Daoy (cell line): ENCODE data around the gene MFSD1. TPM values are rescaled to one million over a fixed set of nuclear protein-coding genes. Genes with fewer than 3 reads are reported as not detected.

Source experiments
- DNase-seq: peaks from one replicate; pipeline ENCODE4 v3.0.0-alpha.2; 2015; ENCODE audit warnings: low read depth
- total RNA-seq: library from RNA; depleted of rRNA; stranded (reverse); fragments of >200 nt; shearing (Covaris generic); gene quantifications from 2 replicates; pipeline ENCODE4 v1.2.3, GENCODE V29; 2014; rRNA removed

Gene MFSD1, protein sequence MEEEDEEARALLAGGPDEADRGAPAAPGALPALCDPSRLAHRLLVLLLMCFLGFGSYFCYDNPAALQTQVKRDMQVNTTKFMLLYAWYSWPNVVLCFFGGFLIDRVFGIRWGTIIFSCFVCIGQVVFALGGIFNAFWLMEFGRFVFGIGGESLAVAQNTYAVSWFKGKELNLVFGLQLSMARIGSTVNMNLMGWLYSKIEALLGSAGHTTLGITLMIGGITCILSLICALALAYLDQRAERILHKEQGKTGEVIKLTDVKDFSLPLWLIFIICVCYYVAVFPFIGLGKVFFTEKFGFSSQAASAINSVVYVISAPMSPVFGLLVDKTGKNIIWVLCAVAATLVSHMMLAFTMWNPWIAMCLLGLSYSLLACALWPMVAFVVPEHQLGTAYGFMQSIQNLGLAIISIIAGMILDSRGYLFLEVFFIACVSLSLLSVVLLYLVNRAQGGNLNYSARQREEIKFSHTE
- 73.3 and 90.1 TPM in 2 replicates for total RNA-seq

DNA sequence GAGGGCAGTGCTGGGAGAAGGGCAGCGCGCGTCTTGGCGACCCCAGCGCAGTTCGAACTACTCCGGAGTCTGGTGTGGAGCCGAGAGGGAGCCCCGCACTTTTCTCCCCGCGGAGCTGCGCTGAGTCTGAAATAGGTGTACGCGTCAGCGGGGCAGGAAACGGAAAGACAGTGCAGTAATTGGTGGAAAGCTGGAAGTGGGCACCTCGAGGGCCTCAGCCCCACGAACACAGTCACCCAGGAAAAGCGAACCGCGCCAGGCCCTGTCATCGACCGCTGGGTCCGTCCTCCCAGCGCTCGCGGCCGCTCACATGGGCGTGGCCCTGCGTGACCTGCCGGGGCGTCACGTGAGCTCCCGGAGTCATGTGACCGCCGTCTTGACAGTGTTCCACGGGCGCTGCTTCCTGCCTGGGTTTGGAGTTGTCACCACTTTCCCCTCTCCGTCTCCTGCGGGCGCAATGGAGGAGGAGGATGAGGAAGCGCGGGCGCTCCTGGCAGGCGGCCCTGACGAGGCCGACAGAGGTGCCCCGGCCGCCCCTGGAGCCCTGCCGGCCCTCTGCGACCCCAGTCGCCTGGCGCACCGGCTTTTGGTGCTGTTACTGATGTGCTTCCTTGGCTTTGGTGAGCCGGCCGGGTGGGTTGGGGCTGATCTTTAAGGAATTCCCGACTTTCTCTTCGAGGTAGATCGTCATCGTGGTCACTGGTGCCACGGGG, at the start of gene MFSD1:
MFSD1 (plus strand) TSS at position 359 of the 713 bp plus-strand sequence; CDS start at position 458, 99 bp downstream.
- peak; percentile 96 for DNase-seq

DNA sequence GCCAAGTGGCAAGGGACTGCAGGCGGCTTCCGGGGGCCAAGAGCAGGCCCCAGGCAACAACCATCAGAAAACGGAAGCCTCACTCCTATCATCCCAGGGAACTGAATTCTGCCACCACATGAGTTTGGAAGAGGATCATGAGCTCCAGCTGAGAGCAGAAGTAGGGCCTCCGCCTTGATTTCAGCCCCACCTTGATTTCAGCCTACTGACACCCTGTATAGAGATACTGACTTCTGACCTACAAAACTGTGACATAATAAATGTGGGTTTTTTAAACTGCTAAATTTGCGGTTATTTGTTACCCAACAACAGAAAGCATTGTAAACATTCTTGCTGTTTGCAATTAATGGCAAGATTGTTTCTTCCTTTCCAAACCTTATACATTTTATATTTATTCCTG, 48.0 kb upstream of the MFSD1 start:
- DNase-seq: no peak

DNA sequence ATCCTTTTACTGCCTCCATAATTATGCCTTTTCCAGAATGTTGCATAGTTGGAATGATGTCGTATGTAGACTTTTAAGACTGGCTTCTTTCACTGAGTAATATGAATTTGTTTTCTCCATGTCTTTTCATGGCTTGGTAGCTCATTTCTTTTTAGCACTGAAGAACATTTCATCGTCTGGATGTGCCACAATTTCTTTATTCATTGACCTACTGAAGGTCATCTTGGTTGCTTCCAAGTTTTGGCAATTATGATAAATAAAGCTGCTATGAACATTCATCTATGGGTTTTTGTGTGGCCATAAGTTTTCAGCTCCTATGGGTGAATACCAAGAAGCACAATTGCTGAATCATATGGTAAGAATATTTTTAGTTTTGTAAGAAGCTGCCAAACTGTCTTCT, 46.4 kb upstream of the MFSD1 start:
- no peak for DNase-seq

DNA sequence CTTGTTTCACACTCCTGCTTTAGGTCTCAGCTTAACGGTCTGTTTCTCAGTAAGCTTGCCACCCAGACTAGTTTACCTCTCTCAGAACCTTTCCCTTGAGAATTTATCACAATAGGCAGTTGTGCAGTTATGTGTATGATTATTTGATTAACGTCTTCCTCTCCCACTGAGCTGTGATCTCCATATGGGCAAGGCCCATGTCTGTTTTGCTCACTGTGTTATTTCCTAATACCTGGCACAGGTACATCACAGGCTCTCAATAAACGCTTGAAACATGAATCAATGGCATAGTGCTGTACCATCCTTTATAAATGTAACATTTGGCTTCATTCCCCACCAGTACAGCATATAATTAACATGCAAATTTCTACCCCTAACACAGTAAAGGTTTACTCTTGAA, 40.5 kb upstream of the MFSD1 start:
- DNase-seq: no peak

DNA sequence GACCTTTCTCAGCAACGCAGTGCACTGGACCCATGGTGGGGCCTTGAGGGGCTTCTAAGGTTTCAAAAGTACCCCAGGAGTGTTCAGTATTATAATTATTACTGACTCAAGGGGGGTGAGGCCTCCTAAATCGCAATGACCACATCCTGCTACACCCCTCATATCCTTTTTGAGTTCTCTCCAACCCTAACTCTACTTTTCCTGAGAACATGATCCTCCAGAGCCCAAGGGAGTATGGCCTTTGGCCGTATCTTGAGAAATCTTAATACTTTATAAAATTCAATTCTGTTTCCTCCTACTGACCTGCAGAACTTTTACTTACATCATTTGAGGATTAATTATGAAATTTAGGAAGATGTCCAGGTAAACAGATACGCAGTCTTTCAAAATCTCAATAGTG, 39.2 kb upstream of the MFSD1 start:
- no peak for DNase-seq

DNA sequence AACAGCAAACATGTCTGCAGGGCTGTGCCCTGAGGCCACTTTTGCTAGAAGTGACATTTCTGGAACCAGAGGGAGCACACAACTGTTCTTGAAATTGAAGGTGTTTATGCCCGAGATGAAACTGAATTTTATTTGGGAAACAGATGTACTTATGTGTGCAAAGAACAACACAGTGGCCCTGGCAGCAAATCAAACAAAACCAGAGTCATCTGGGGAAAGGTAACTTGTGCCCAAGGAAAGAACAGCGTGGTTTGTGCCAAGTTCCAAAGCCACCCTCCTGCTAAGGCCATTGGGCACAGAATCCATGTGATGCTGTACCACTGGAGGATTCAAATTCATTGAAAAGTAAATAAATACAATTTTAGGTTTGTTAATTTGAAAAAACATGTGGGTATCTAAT, 38.4 kb upstream of the MFSD1 start:
- no peak for DNase-seq

DNA sequence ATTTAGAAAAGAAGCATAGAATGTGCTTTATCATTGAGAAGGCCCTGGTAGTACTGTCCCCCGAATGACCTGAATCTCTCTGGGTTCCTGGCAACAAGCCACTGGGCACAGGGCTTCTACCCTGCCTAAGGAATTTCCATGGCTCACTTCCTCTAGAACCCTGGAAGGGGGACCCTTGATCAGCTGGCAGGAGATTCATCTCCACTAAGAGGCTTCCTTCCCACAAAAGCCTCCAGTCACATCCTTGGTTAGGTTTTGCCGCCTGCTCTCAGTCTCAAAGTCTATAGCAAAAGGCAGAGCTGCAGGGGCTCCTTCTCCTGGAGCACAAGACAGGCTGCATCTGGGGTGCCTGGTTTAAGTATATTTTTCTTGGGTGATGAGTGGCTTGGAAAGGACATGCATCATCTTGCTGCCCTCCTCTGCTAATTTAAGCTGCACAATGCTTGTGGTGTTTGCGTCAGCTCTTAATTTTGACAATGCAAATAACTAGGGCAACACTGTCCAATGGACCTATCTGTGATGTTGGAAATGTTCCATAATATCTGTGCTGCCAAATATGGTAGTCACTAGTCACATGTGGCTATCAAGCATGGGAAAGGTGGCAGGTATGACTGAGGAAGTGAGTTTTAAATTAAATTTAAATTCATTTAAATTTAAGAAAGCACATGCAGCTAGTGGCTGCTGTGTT, 36.2 kb upstream of the MFSD1 start:
- DNase-seq: peak; percentile 58

DNA sequence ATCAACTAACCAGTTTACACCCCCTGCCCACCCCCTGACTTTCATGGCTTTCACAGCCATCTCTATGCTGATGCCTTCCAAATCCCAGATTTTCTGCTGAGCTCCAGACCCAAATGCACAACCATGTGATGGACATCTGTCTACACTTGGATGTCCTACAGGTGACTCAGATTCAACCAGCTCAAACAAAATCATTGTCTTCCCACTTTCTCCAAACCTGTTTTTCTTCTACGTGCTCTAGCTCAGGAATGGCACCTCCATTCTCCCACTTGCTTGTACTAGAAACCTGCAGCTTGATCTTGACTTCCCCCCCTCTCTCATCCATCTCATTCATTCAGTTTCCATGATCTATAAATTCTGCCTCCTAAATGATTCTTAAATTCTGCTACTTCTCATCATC, 35.5 kb upstream of the MFSD1 start:
- DNase-seq: no peak

DNA sequence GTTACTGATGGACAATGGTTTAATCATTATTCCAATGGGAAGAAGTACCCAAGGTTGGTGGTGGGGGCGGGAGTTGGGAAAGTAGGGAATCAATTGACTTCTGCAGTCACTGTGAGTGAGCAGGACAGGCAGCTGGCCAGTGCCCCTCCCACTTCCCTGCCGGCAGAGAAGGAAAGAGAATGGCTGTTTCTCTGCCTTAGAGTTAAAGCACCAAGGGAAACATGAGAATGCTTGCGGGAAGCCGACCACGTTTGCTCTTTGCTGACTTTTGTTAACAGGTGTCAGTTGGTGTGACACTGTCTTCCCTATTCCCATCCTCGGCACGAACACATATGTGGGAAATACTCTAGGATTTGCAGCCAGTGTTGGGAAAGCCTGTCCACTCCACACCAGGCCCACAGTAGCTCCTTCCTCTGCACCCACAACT, 33.5 kb upstream of the MFSD1 start:
- peak; percentile 75 for DNase-seq

DNA sequence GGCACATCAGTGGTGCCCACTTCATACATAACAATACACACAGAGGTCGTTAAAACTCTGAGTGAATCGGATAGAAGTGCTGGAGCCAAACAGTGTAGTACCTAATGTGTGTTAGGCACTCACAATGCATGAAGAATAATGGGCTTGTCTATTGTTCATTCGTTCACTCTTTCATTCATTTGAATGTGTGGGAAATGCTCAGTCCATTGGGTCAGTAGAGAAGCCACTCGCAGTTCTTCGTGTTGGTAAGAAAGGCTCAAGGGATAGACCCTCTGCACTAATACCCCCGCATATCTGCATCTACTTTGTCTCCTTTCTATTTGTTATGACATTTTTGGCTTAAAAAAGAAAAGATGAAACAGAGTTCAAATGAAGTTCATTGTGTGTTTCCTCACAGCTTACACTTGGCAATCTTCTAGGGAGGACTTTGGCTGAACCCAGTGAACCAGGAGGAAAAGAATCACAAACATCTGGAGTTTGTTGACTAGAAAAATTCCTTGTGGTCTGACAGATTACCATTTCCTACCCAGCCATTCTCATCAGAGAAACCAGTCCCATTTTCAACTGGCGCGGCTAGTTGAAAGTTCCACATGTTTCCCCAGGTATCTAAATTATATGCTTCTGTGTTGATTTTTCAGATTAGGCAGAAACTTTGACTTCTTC, 32.8 kb upstream of the MFSD1 start:
- DNase-seq: peak; percentile 83

DNA sequence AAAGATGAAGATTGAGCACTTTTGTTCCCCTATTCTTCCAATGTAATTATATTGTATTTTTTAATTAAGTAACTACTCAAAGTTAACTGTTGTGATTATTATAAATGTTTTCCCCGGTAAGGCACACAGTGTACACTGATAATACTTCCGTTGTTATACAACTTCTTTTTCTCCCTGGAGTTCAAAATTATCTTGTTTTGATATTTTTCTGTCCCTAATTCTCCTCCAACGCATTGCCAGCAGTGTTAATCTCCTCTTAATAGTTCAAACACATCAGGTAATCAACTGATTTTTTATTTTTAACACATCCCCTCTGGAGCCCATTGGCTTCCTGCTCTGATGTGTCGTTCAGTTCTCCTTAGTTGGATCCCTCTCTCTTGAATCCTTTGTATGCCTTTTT, 32.3 kb upstream of the MFSD1 start:
- peak; percentile 17 for DNase-seq

DNA sequence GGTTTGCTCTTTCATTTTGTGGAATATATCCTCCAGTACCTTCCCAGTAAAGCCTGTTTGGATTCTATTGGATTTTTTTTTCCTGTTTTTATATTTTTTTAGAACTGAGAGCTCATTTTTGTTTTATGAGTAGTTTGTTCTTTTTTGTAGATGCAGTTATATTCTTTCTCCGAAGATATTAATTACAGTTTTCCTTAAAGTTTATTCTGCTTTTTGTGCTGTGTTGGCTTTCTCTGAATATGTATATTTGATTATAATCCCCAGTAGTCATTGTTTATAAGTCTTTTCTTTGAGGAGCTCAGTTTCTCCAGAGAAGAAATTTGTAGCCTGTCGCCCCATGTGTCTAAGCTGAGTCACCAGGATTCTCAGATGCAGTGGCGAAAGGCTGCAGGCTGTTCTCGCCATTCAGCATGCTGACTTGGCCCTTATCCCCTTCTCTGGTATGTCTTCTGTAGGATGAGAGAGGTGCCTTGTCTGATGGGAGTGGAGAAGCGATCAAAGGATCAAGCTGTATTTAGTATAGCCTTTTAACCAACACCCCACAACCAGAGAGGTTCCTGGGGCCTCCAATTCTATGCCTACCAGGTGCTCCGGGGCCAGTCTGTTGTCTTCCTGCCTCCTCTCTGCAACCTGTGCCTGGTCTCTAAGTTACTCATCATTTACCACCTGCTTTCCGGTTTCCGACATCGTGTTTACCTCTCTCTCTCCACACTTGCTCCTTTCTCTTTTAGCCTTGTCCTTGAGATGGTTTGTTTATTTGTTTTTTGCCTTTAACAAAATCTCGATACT, 31.7 kb upstream of the MFSD1 start:
- DNase-seq: peak; percentile 75

DNA sequence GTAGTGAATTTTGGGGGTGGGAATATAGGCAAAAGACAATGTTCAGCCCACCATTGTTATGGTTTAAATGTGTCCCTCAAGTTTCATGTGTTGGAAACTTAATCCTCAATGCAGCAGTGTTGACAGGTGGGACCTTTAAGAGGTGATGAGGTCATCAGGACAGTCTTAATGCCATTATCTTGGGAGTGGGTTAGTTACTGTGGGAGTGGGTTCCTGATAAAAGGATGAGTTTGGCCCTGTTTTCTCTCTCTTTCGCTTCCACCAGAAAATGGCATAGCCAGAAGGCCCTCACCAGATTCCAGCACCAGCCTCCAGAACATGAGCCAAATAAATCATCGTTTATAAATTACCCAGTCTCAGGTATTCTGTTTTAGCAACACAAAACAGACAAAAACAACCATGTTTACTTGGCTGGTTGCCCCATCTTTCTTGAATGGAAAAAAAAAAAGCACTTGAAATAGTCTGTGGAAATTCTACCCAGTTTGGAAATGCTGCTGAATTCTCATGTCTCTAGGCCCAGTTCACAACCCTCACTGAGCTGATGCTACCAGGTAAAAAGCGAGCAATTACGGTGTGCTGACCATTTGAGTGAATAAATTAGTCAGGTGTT, 31.0 kb upstream of the MFSD1 start:
- DNase-seq: no peak

DNA sequence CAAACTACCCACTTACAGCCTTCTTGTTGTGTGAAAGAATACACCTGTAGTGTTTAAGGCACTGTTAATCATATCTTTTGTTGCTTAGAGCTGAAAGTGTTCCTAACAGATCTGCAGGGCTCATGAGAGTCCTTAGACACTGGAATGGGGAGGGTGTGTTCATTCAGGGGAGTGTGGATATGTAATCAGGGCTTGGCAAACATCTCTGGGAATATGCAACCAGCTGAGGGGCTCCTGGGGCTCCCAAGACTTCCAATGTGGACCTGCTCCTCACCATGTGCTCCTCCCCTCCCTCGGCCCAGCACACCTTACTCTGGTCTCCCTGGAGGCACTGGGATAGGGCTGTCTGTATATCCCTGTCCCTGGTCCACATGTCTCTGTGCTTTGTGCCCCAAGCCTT, 30.3 kb upstream of the MFSD1 start:
- no peak for DNase-seq

DNA sequence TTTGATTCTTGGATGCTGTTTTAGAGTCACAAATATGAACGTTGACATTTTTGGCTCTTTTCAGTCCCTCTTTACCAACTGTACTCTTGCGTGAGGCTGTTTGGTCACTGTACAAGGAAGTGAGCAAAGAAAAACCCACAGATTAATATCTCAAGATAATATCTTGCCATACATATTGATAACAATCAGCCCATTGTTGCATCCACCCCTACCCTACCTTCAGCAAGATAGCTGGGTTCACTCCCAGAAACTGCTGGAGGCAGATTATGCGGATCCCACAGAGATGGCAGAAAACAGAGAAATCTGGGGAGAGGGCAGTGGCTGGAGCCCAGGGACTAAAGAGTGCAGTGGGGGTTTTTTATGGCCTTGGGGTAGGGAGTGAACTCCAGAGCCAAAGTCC, 29.9 kb upstream of the MFSD1 start:
- DNase-seq: no peak

DNA sequence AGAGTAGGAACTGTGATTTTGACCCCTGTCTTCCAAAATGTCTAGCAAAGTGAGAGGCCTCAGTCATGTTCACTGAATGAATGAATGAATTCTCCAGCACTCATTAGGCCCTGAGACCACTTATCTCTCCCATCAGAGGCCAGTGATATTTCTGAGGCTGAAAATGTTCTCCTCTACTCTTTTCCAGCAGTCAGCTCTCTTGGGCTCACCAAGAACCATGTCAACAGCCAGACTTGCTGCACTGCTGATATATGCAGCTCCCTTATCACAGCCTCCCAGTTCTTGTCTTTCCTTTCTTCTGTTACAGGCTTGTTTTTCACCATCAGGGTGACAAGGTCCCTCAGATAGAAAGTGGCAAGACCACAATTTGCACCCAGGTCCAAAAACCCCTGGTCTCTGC, 28.7 kb upstream of the MFSD1 start:
- DNase-seq: no peak

DNA sequence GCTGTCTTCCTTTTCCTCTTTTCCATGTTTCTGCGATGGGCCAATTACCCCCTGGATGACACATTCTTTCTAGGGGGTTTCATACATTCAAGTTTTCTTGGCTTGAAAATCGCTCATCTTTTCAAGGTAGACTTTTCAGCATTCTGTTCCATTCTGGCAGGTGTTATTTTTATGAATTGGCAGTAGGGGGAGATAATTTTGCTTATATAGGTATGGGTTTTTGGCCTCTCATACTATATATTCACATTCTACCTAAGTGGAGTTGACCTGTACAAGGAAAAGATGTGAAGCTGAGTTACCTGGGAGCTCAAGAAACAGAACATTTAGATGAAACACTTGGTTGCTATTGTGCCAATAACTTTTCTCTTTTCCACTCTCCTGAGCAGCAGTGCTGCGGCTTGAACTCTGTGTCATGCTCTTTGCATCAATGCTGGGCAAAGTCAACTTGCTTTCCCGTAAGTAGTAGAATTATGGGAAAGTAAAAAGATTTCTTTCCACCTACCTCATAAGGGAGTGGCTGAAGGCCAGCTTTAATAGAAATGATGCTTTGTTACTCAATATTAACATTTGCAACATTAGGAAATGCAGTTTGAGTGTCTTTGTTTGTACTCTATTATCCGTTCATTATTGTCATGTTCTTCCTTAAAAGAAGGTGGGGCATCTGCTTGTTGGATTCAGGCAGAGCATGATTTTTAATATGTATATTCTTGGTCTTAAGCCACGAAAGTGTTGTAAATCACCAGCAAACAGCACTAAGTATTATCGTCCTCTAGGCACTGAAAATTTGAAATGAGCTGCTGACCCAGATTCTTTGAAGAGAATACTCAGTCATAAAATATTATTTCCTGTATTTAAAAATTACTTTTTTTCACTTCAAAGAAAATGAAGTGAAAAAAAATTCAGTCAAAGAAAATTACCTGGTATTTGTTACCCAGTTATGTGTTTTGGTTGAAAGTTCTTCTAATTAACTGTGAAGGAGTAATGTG, 27.7 kb upstream of the MFSD1 start:
- DNase-seq: no peak

DNA sequence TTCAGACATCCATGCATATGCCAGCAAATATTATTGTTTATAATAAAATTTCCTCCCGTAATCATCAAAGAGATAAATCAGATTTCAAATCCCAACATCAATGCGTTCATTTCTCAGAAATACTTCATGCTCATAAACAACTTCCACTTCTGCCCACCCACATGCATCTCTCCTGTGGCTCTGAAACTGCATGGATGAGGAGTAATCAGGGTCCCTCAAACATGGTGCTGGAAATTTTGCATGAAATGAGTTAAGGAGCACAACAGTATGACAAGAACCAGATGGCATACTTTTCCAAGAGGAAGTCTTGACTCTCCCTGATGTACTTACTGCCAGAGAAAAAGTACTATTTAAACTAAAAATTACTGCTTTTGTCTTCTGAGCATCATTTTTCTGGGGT, 26.9 kb upstream of the MFSD1 start:
- no peak for DNase-seq
